HL-60 (cell line): ENCODE measurements around the gene ULBP2.
"Not testable (repeated sequence)": the region's sequence is repeated elsewhere in the genome, so short reads cannot be mapped to it uniquely, and the experiment has no call there.

Source experiments
- GABPA ChIP-seq: IDR thresholded peaks from 2 replicates; pipeline ENCODE4 v1.6.1; 2012; ENCODE audit warnings: low read depth
- POLR2AphosphoS5 ChIP-seq: IDR thresholded peaks from 2 replicates; pipeline ENCODE4 v1.6.1; 2012; ENCODE audit warnings: low read depth
- TF ChIP-seq, protein P1 (sequence below): IDR thresholded peaks from one replicate; pipeline ENCODE4 v1.5.1; 2011; ENCODE audit warnings: low read length, control low read depth, inconsistent platforms; ENCODE audit not compliant: insufficient read depth

GRCh38 chr6:149991472-149991795 is 49.6 kb downstream of the ULBP2 start:
- TF ChIP-seq, protein P1, sequence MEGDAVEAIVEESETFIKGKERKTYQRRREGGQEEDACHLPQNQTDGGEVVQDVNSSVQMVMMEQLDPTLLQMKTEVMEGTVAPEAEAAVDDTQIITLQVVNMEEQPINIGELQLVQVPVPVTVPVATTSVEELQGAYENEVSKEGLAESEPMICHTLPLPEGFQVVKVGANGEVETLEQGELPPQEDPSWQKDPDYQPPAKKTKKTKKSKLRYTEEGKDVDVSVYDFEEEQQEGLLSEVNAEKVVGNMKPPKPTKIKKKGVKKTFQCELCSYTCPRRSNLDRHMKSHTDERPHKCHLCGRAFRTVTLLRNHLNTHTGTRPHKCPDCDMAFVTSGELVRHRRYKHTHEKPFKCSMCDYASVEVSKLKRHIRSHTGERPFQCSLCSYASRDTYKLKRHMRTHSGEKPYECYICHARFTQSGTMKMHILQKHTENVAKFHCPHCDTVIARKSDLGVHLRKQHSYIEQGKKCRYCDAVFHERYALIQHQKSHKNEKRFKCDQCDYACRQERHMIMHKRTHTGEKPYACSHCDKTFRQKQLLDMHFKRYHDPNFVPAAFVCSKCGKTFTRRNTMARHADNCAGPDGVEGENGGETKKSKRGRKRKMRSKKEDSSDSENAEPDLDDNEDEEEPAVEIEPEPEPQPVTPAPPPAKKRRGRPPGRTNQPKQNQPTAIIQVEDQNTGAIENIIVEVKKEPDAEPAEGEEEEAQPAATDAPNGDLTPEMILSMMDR, result not testable (repeated sequence)
- TF ChIP-seq GABPA, POLR2AphosphoS5: not testable (repeated sequence)
